Measurements from ENCODE around the gene TIMP2. TPM values are rescaled to one million over a fixed set of nuclear protein-coding genes. Genes with fewer than 3 reads are reported as not detected.

TIMP2 gene
- total and polyA plus RNA-seq, 8 donors, result 20.9 to 100.0 (median 47.2) TPM

- H3K4me3 ChIP-seq, result no peak overlapping the region
- TF ChIP-seq, protein P1, sequence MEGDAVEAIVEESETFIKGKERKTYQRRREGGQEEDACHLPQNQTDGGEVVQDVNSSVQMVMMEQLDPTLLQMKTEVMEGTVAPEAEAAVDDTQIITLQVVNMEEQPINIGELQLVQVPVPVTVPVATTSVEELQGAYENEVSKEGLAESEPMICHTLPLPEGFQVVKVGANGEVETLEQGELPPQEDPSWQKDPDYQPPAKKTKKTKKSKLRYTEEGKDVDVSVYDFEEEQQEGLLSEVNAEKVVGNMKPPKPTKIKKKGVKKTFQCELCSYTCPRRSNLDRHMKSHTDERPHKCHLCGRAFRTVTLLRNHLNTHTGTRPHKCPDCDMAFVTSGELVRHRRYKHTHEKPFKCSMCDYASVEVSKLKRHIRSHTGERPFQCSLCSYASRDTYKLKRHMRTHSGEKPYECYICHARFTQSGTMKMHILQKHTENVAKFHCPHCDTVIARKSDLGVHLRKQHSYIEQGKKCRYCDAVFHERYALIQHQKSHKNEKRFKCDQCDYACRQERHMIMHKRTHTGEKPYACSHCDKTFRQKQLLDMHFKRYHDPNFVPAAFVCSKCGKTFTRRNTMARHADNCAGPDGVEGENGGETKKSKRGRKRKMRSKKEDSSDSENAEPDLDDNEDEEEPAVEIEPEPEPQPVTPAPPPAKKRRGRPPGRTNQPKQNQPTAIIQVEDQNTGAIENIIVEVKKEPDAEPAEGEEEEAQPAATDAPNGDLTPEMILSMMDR (IDR thresholded peaks at IDR 0.05), result no peak
- peaks cover 0 to 7% (median 0%) of the 10 kb centered on the region in 4 donors for H3K36me3 ChIP-seq
- H3K9me3 ChIP-seq, result no peaks in the 10 kb centered on the region
- H3K27ac ChIP-seq, result peak overlapping the region in 3 of 5 donors; percentile 6 to 67 (median 56)
- H3K27me3 ChIP-seq, result no peaks in the 10 kb centered on the region
- intact Hi-C loops (cut with DNase I; ENCODE audit: low total_unique reads), result no loop called here
- DNase-seq, result no peak
- H3K4me1 ChIP-seq, result peaks cover 29 to 96% (median 63%) of the 10 kb centered on the region in 4 donors
- 53 to 78% (median 68%) methylated on average over 5 of the region's 5 CpGs for WGBS, 5 donors
Observed at GRCh38 chr17:78895322-78895721, 29.9 kb downstream of the TIMP2 start.

DNA sequence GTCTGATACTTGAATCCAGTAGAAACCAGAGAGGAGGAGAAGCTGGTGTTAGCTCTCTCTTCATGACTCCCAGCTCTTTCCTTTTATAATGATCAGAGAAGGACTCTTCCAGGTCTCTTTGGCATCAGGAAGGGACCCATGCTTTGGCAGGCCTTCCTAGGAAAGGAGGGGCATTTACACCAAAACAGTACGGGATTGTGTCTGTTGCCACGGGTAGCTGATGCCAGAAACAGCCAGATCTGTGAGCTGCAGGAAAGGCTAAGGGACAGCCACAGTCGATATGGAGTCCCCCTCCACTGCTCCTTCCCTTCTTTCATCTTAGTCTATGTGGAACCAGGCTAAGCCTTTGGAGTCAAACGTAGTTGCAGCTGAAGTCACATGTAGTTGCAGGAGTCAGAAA is 31.5 kb downstream of the TIMP2 start:
- Histone ChIP-seq H3K36me3 (peaks cover 0 to 6% (median 0%) of the 10 kb centered on the region in 4 donors), H3K9me3 (no peaks in the 10 kb centered on the region), H3K4me3 (no peak overlapping the region), H3K27ac (no peak overlapping the region), H3K27me3 (no peaks in the 10 kb centered on the region), H3K4me1 (peaks cover 21 to 100% (median 62%) of the 10 kb centered on the region in 4 donors)
- no peak for DNase-seq
- WGBS, 5 donors, result 26 to 53% (median 43%) methylated on average over 4 of the region's 4 CpGs
- intact Hi-C loops (cut with DNase I; ENCODE audit: low total_unique reads), result no loop called here
- TF ChIP-seq POLR2AphosphoS5 (IDR thresholded peaks at IDR 0.05) (no peak), POLR2A (IDR thresholded peaks at IDR 0.05) (no peak)

GRCh38 chr17:78892936-78893379 is 32.2 kb downstream of the TIMP2 start:
- H3K4me1 ChIP-seq, result peaks cover 21 to 100% (median 60%) of the 10 kb centered on the region in 4 donors
- intact Hi-C loops (cut with DNase I; ENCODE audit: low total_unique reads), result no loop called here
- TF ChIP-seq EP300 (IDR thresholded peaks at IDR 0.05) (no peak), POLR2A (IDR thresholded peaks at IDR 0.05) (no peak)
- no peaks in the 10 kb centered on the region for H3K36me3 ChIP-seq
- no peaks in the 10 kb centered on the region for H3K27me3 ChIP-seq
- no peak overlapping the region for H3K4me3 ChIP-seq
- 71 to 90% (median 86%) methylated on average over 6 of the region's 6 CpGs for WGBS, 5 donors
- H3K27ac ChIP-seq, result peak overlapping the region in 1 of 5 donors; percentile 66
- no peak for DNase-seq
- H3K9me3 ChIP-seq, result no peaks in the 10 kb centered on the region

- Histone ChIP-seq H3K27me3 (no peaks in the 10 kb centered on the region), H3K4me3 (no peak overlapping the region), H3K27ac (peak overlapping the region in 3 of 5 donors; percentile 7 to 77 (median 66)), H3K4me1 (peaks cover 21 to 99% (median 58%) of the 10 kb centered on the region in 4 donors), H3K36me3 (no peaks in the 10 kb centered on the region), H3K9me3 (no peaks in the 10 kb centered on the region)
- intact Hi-C loops (cut with DNase I; ENCODE audit: low total_unique reads), result no loop called here
- no peak for DNase-seq
- 72 to 82% (median 77%) methylated on average over 5 of the region's 5 CpGs for WGBS, 5 donors
- TF ChIP-seq POLR2AphosphoS5 (IDR thresholded peaks at IDR 0.05), result no peak
- TF ChIP-seq POLR2A (IDR thresholded peaks at IDR 0.05), result no peak
- TF ChIP-seq, protein P1 (IDR thresholded peaks at IDR 0.05), result no peak
- no peak for TF ChIP-seq EP300 (IDR thresholded peaks at IDR 0.05)
Observed at GRCh38 chr17:78892520-78892919, 32.7 kb downstream of the TIMP2 start.

- H3K9me3 ChIP-seq, result no peaks in the 10 kb centered on the region
- H3K4me1 ChIP-seq, result peaks cover 21 to 96% (median 57%) of the 10 kb centered on the region in 4 donors
- H3K36me3 ChIP-seq, result peaks cover 0 to 1% (median 0%) of the 10 kb centered on the region in 4 donors
- H3K4me3 ChIP-seq, result no peak overlapping the region
- DNase-seq, result no peak
- no peak for TF ChIP-seq EP300 (IDR thresholded peaks at IDR 0.05)
- TF ChIP-seq POLR2A (IDR thresholded peaks at IDR 0.05), result no peak
- no peak for TF ChIP-seq POLR2AphosphoS5 (IDR thresholded peaks at IDR 0.05)
- TF ChIP-seq, protein P1 (IDR thresholded peaks at IDR 0.05), result no peak
- intact Hi-C loops (cut with DNase I; ENCODE audit: low total_unique reads), result no loop called here
- peak overlapping the region in 3 of 5 donors; percentile 7 to 77 (median 66) for H3K27ac ChIP-seq
- H3K27me3 ChIP-seq, result no peaks in the 10 kb centered on the region
- WGBS, 5 donors, result 80 to 91% (median 89%) methylated on average over 12 to 14 of the region's 14 CpGs
Observed at GRCh38 chr17:78892062-78892456, 33.1 kb downstream of the TIMP2 start.
